KMS-11 (cell line): Measurements from ENCODE around the gene MLLT10.

Experiments
- H2AFZ ChIP-seq: fragments of 200-600 bp; sonication (generic); 2 replicates; pipeline ENCODE4 v1.6.1; 2016; ENCODE audit warnings: antibody characterized with exemption, mixed run types, low read depth
- H3K27ac ChIP-seq: fragments of 200-600 bp; sonication (generic); 2 replicates; pipeline ENCODE4 v1.6.1; 2016; ENCODE audit warnings: mild to moderate bottlenecking, mixed run types
- H3K27me3 ChIP-seq: fragments of 200-600 bp; sonication (generic); 2 replicates; pipeline ENCODE4 v1.6.1; 2017; ENCODE audit warnings: mild to moderate bottlenecking, low read depth, mixed run types, moderate library complexity; ENCODE audit not compliant: insufficient read depth
- H3K36me3 ChIP-seq: fragments of 200-600 bp; sonication (generic); 2 replicates; pipeline ENCODE4 v1.6.1; 2017; ENCODE audit warnings: mild to moderate bottlenecking, mixed run types; ENCODE audit not compliant: insufficient read depth
- H3K4me1 ChIP-seq: fragments of 200-600 bp; sonication (generic); 2 replicates; pipeline ENCODE4 v1.6.1; 2016; ENCODE audit warnings: mild to moderate bottlenecking, low read depth, mixed run types; ENCODE audit not compliant: poor library complexity, severe bottlenecking
- H3K4me2 ChIP-seq: fragments of 200-600 bp; sonication (generic); 2 replicates; pipeline ENCODE4 v1.7.0; 2016; ENCODE audit warnings: mild to moderate bottlenecking, mixed run types
- H3K4me3 ChIP-seq: fragments of 200-600 bp; sonication (generic); IDR thresholded peaks from 2 replicates; pipeline ENCODE4 v1.6.1; 2017; ENCODE audit warnings: low read depth, low read length, mixed read lengths; ENCODE audit not compliant: insufficient read depth
- H3K79me2 ChIP-seq: fragments of 200-600 bp; sonication (generic); 2 replicates; pipeline ENCODE4 v1.6.1; 2016; ENCODE audit warnings: low read depth, mixed run types; ENCODE audit not compliant: insufficient read depth
- H3K9ac ChIP-seq: fragments of 200-600 bp; sonication (generic); 2 replicates; pipeline ENCODE4 v1.6.1; 2016; ENCODE audit warnings: mild to moderate bottlenecking, mixed run types
- H4K20me1 ChIP-seq: fragments of 200-600 bp; sonication (generic); 2 replicates; pipeline ENCODE4 v1.6.1; 2016; ENCODE audit warnings: mild to moderate bottlenecking, mixed run types; ENCODE audit not compliant: insufficient read depth
- CTCF ChIP-seq: fragments of 200-600 bp; sonication (generic); conservative IDR thresholded peaks from 2 replicates; pipeline ENCODE4 v1.6.1; 2017; ENCODE audit warnings: low read depth, mild to moderate bottlenecking, antibody characterized with exemption, low read length, moderate library complexity, mixed read lengths

Gene MLLT10

GRCh38 chr10:21502348-21502740, 31.7 kb upstream of the MLLT10 start:
- Histone ChIP-seq H3K9ac (no peak overlapping the region), H4K20me1 (no peaks in the 10 kb centered on the region), H3K4me1 (peaks cover 2% of the 10 kb centered on the region), H3K4me2 (no peak overlapping the region), H3K27ac (no peak overlapping the region), H3K36me3 (no peaks in the 10 kb centered on the region), H3K79me2 (no peaks in the 10 kb centered on the region), H2AFZ (no peak overlapping the region), H3K27me3 (peaks cover 14% of the 10 kb centered on the region; the same call in 1 of the 2 replicates), H3K4me3 (no peak overlapping the region)
- TF ChIP-seq CTCF, result no peak

- Histone ChIP-seq H3K79me2 (no peaks in the 10 kb centered on the region), H3K27me3 (peaks cover 4% of the 10 kb centered on the region; the same call in 1 of the 2 replicates), H4K20me1 (no peaks in the 10 kb centered on the region), H3K4me2 (no peak overlapping the region), H2AFZ (no peak overlapping the region), H3K9ac (no peak overlapping the region), H3K36me3 (no peaks in the 10 kb centered on the region), H3K27ac (no peak overlapping the region), H3K4me3 (no peak overlapping the region), H3K4me1 (no peaks in the 10 kb centered on the region)
- no peak for TF ChIP-seq CTCF
Observed at GRCh38 chr10:21503542-21503941, 30.5 kb upstream of the MLLT10 start.

GRCh38 chr10:21505711-21506278, 28.2 kb upstream of the MLLT10 start:
- H3K27me3 ChIP-seq, result no peaks in the 10 kb centered on the region
- H4K20me1 ChIP-seq, result no peaks in the 10 kb centered on the region
- no peak for TF ChIP-seq CTCF
- H3K79me2 ChIP-seq, result no peaks in the 10 kb centered on the region
- no peaks in the 10 kb centered on the region for H3K36me3 ChIP-seq
- H3K4me3 ChIP-seq, result no peak overlapping the region
- H3K4me1 ChIP-seq, result no peaks in the 10 kb centered on the region
- no peak overlapping the region for H3K9ac ChIP-seq
- H3K4me2 ChIP-seq, result no peak overlapping the region
- H2AFZ ChIP-seq, result no peak overlapping the region
- H3K27ac ChIP-seq, result no peak overlapping the region

GRCh38 chr10:21506351-21506750, 27.7 kb upstream of the MLLT10 start:
- Histone ChIP-seq H3K27me3 (no peaks in the 10 kb centered on the region), H4K20me1 (no peaks in the 10 kb centered on the region), H3K9ac (no peak overlapping the region), H3K27ac (no peak overlapping the region), H2AFZ (no peak overlapping the region), H3K4me2 (no peak overlapping the region), H3K4me1 (no peaks in the 10 kb centered on the region), H3K36me3 (no peaks in the 10 kb centered on the region), H3K79me2 (no peaks in the 10 kb centered on the region), H3K4me3 (no peak overlapping the region)
- no peak for TF ChIP-seq CTCF
